HG02885 (cell line): ENCODE results near the gene ETHE1.
"Not testable (repeated sequence)": the region's sequence is repeated elsewhere in the genome, so short reads cannot be mapped to it uniquely, and the experiment has no call there.

ENCODE experiments used
- ATAC-seq: cut with Tn5 transposase; IDR thresholded peaks from one replicate; pipeline ENCODE4 v1.9.1; 2021; ENCODE audit warnings: mild to moderate bottlenecking; ENCODE audit not compliant: unreplicated experiment, poor library complexity

The ETHE1 gene

DNA sequence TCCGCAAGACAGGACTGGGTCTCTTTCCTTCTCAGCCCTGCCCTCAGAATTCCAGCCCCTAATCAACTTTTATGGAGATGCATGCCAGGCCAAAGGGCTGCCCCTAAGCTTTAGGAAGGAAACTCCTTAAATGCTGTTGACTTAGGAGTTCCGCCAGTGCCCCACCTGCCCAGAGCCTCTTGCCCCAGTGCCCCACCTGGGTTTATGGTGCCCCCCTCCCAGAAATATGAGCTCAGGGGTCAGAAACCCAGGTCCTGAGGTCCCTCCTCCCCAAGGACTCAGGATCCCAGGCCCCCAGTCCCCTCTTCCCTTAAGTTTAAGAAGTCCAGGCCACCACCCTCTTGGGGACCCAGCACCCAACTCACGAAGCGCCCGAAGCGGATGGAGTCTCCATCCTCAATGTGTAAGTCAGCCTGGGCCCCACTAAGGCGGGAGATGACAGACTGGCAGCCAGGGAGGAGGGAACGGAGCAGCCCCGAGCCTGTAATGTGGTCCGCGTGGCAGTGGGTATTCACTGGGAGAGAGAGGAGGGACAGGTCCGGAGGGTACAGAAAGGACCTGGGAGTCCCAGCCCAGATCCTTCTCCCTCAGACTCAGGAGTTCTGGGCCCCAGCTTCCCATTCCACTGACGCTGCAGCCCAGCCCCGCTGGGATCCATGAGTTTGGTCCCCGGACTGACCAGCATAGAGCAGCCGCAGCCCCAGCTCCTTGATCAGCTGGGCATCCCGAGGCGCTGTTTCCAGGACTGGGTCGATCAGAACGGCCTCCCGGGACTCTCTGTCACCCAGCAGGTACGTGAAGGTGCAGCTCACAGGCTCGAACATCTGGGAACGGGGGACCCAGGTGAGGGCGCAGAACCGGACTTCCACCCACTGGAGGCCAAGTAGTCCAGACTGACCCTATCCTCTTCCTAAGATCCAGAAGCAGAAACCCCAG lies 897 bp downstream of the ETHE1 start:
- no peak for ATAC-seq

DNA sequence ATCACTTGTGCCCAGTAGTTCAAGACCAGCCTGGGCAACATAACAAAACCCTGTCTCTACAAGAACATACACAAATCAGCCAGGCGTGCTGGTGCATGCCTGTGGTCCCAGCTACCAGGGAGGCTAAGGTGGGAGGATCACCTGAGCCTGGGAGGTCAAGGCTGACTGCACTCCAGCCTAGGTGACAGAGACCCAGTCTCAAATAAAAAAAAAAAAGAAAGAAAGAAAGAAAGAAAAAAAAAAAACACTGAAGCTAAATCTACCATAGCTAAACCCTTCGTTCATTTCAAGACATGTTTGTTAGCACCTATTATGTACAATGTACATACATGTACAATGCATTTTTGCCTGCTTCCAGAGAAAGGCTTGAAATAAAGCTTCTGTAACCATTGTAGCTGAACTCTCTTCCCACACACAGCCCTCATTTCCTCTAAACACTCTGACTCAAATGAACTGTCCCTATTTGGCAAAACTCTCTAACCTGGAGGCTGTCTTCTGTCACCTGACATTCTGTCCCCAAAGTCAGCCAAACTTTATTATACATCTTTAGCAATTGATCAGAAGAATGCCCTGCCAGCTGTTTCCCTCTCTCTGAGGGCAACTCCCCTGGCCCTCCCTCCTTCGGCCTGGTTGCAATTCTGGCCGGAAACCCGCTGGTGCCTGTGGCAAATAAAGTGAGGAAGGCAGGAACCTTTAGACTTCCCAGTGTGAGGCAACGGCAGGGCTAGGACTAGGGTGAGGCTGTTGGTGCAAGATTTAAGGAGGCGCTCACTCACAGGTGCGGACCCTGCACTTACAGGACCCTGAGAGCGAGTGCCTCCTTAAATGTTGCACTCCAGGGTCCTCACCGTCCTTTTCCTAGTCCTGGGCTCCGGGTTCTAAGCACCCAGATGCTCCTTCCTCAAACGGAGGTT lies 1.8 kb downstream of the ETHE1 start:
- peak; percentile 43 for ATAC-seq

DNA sequence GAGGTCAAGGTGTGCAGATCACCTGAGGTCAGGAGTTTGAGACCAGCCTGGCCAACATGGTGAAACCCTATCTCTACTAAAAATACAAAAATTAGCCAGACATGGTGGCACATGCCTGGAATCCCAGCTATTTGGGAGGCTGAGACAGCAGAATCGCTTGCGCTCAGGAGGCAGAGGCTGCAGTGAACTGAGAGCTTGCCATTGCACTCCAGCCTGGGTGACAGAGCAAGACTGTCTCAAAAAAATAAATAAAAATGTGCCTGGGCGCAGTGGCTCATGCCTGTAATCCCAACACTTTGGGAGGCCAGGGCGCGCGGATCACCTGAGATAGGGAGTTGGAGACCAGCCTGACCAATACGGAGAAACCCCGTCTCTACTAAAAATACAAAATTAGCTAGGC lies 3.3 kb downstream of the ETHE1 start:
- ATAC-seq: not testable (repeated sequence)

DNA sequence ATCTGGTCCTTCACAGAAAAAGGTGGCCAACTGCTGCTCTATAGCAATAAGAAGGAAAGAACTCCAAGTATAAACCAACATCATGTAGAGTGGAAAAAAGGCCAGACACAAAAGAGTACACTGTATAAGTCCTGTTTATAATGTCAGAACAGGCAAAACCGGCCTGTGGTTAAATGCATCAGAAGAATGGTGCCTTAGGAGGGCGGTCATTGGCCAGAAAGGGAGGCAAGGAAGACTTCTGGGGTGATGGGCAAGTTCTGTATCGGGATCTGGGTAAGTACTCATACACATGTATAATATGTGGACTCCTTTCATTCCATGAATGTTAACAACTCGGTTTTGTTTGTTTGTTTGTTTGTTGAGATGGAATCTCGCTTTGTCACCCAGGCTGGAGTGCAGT lies 4.1 kb downstream of the ETHE1 start:
- ATAC-seq: no peak

DNA sequence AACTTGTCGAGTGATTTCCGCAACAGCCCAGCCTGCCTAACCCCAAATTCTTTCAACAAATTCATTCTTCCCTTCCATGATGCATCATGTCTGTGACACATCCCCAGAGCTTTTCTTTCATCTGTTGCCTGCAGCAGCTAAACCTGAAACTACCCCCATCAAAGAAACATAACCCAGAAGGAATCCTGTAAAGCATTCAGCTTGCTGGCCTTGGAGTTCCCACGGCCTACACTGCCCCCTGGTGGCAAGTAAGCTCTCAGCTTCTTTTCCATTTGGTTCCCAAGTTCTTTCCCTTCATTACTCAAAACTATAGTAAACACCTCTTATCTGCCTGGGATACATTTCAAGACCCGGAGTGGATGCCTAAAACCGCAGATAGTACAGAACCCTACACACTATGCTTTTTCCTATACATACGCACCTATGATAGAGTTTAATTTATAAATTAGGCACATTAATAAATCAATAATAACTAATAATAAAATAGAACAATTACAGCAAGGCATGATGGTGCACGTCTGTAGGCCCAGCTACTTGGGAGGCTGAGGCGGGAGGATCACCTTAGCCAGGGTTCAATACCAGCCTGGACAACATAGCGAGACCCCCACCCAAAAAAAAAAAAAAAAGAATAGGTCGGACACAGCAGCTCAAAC lies 7.4 kb downstream of the ETHE1 start:
- no peak for ATAC-seq

DNA sequence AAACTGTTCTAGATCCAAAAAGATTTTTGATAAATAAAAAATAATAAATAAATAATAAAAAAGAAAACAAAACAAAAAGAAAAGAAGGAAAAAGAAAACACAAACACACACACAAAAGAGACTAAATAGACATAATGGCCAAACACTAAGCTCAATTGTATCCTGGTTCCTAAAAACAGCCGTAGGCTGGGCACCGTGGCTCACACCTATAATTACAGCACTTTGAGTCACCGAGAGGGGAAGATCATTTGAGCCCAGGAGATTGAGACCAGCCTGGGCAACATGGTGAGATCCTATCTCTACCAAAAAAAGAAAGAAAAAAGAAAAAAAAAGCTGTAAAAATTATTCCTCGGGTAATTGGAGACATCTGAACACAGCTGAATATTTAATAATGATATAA lies 8.9 kb downstream of the ETHE1 start:
- ATAC-seq: no peak

DNA sequence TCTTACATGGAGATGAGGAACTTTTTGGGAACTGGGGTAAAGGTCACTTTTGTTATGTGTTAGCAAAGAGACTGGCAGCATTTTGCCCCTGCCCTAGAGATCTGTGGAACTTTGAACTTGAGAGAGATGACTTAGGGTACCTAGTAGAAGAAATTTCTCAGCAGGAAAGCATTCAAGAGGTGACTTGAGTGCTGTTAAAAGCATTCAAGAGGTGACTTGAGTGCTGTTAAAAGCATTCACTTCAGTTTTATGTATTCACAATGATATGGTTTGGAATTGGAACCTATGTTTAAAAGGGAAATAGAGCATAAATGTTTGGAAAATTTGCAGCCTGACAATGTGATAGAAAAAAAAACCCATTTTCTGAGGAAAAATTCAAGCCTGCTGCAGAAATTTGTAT lies 14.6 kb downstream of the ETHE1 start:
- not testable (repeated sequence) for ATAC-seq

DNA sequence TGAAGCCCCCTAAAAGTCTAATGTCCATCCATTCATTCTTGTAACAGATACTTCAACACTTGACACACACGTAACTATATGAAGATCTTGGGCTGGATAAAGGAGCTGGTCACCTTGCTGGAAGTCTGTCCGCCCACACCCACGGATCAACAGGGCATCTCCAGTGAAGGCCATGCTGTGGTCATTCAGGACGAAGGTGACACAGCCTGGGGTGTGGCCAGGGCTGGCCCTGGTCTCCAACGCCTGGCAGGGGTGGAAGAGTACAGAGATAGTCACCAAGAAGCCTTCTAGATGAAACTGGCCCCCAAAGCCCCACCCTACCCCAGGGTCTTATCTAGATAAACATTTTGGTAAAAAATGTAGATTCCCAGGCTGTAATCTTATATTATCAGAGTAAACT lies 15.7 kb downstream of the ETHE1 start:
- ATAC-seq: no peak

DNA sequence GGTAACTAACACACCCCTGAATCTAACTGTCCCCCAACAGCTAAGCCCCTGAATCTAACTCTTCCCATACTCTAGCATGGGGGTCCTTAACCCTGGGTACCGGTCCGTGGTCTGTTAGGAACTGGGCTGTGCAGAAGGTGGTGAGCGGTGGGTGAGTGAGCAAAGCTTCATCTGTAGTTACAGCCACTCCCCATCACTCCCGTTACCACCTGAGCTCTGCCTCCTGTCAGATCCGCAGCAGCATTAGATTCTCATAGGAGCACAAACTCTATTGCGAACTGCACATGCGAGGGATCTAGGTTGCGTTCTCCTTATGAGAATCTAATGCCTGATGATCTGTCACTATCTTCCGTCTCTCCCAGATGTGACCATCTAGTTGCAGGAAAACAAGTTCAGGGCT lies 16.3 kb downstream of the ETHE1 start:
- ATAC-seq: no peak

DNA sequence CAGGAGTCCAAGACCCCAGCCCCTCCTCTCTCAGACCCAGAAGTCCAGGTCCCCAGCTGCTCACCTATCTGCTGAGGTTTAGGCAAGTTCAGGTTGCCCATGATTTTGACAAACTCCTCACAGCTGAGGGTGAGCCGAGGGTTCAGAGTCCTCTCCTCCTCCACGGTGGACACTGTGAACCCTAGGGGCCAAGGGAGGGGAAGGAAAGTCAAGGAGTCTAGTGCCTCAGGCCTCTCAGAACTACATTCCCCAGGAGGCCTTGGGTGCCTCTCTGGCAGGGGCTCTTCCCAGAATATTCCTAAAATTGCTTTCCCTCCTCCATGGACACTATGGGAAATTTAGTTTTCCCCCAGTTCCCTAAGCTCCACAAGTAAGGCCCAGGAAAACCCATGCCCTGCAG lies 19.1 kb downstream of the ETHE1 start:
- ATAC-seq: no peak

DNA sequence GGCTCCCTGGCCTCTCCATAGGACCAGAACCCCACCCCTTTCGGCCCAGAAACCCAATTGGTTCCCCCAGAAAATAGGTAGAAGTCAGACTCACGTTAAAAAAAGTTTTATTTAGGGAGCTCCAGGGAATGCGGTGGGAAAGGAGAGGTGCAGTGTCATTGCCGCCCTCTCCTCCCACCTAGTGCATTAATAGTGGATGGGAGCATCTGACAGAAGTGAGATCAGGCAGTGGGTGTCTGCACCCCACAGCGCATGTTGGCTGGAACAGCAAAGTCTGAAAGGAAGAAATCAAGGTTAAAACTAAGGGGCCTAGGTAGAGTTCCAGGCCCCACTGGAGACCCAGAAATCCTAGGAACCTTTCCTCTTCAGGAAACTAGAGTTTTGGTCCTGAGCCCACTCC lies 20.4 kb downstream of the ETHE1 start:
- ATAC-seq: no peak

DNA sequence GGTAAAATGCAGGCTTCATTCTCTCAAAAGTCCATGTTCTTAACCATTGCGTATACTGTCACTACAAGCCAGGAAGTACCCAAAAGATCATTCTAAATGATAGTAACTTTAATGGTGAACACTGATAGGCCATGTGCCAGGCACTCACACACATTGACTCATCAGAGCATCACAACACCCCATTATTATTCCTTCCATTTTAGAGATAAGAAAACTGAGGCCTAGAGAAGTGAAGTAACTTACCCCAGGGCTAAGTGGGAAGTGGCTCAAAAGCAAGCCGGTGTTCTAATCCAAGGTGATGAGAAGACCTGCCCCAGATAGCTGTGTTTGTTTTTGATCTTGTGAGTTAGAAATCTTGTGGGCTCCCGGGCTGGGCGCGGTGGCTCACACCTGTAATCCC lies 21.1 kb downstream of the ETHE1 start:
- no peak for ATAC-seq

DNA sequence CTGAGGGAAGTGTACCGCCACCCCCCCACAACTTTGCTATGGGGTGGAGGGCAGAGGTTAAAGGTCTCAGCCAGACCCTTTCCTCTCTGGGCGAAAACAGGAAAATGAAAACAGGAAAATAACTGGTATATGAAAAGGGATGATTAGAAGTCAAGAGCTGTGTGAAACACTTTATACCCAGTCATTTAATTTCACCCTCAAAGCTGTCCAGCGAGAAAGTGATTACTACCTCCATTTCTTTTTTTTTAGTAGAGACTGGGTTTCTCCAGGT lies 21.9 kb downstream of the ETHE1 start:
- no peak for ATAC-seq

DNA sequence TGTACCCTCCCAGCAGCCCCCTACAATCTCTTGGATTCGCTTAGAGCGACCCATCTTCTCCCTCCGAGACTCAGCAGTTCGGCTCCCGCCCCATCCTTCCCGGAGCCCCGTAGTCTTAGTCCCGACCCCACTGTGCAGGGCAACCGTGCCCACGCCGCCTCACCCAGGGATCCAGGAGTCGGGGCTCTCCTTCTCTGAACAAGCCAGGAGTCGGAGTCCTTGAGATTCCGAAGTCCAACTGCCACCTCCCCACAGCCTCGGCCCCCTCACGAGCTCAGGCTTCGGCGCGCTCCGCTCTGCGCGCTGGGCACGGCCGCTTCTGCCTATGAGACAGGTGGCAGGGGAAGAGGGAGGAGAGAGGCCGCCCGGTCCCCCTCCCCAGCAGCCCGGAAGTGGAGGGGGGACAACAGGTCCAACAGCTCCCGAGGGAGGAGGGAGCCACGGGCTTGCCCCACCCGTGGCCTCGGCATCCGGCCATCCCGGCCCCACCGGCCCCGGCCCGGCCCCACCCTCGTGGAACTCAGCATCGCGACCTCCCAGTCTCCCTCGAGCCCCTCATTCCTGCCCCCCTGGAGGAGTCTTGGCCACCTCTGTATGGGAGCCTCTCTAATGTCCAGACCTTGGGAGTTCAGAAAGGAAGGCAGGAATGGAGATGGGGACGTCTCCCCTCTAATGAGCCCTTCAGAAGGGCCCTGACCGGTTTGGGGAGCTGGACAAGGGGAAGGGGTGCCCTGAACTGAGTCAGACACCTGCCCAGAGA lies 22.4 kb downstream of the ETHE1 start, which contains the start of gene PHLDB3:
Gene PHLDB3 (minus strand): TSS at position 321 of the 760 bp plus-strand sequence. CDS start 628 bp downstream, outside the sequence.
- ATAC-seq: peak; percentile 14

DNA sequence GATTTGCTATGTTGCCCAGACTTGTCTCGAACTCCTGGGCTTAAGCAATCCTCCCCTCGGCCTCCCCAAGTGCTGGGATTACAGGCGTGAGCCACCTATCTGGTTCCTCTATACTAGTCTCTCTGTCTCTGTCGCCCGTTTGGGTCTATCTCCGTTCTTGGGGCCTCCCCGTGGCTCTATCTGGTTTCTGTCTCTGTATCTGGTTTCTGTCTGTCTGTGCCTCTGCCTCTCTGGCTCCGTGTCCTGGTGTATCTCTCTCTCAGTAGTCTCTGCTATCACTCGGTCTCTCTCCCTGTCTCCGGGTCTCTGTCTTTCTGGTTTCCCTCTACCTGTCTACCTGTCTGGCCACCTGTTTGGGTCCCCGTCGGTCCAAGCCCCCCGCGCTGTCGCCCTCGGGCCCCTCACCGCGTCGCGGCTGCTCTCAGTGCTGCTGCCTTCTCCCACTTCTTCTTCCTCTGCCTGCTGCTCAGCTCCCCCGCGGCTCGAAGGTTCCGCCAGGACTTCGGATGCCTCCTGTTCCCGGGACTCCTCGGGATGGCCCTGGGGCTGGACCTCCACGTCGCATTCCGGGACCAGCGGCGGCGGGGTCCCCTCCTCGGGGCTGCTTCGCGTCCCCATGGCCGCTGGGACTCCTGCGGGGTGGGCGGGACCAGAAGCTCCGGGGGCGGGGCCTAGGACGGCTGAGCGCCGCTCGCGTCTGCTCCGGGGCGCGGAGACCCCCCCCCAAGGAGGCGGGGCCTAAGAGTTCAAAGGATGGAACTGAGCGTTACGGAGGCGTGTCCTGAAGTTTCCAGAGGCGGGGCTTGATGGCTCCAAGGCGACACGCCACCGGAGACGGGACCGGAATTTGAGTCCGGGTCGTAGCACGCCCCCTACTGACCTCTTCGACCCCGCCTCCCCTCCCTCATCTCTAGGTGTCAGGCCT lies 23.2 kb downstream of the ETHE1 start:
- peak; percentile 92 for ATAC-seq

DNA sequence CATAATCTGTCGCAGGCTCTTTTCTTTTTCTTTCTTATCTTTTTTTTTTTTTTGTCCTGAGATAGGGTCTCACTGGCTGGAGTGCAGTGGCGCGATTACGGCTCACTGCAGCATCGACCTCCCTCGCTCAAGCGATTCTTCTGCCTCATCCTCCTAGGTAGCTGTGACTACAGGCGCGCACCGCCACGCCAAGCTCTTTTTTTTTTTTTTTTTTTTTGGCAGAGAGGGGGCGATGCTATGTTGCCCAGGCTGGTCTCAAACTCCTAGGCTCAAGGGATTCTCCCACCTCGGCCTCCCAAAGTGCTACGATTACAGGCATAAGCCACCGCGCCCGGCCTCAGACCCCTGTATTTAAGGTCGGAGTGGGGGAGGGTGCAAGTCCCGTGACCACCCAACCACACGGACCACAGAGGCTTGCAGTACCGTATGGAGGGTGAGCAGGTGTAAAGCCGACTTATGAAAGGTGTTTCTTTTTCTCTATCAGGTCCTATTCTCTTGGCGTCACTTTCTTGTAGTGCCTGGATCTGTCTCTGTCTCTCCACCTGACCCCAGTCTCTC lies 24.5 kb downstream of the ETHE1 start:
- ATAC-seq: no peak

DNA sequence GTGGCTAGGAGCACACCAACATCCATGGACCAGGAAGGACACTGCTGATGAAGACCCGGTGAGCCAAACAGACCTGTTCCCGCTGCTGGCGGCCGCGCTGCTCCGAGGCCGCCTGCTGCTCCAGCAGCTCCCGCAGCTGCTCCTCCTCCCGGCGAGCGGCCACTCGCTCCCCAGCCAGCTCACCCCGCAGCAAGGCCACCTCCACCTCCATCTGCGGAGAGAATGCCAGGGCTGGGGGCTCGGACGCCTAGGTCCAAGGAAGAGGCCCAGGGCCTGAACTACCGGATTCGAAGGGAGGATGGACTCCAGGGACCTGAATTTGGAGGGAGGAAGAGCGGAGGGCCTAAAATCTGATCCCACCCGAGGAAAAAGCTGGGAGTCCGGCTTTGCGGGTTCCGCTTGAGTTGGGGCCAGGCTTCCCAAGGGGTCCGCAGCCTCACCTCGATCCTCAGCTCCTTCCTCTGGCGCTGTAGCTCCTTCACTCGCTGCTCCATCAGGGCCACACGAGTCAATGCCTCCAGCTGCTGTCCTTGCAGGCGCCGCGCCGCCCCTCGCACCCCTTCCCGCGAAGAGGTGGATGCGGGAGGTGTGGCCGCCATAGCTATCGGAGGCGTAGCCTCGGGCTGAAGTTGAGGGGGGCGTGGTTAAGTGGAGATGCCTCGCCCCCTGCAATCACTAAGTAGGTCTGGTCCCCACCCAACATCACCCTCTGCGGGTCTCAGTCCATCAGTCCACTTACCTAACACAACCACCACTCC lies 25.2 kb downstream of the ETHE1 start:
- no peak for ATAC-seq

DNA sequence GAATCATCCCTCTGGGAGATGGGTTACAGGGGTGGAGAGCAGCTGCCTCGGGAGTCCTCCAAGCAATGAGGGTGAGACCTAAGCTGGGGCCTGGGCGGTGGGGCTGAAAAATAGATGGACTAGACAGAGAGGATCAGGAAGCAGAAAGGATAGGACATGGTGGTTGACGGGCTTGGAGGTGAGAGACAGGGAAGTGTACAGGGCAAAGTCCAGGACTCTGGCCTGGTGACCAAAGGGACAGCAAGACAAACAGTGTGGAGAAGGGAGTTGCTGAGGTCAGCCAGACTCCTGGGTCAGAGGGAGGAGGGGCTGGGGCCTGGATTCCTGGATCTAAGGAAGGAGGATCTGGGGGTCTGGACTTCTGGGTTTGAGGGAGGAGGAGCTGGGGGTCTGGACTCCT lies 28.0 kb downstream of the ETHE1 start:
- no peak for ATAC-seq
